Panc1 (cell line): Measurements from ENCODE around the gene FAF1.

Experiments used
- POLR2AphosphoS5 ChIP-seq: IDR thresholded peaks from 2 replicates; pipeline ENCODE4 v1.6.1; 2012; ENCODE audit warnings: mild to moderate bottlenecking, low read depth, low read length, moderate library complexity
- SIN3A ChIP-seq: IDR thresholded peaks from 2 replicates; pipeline ENCODE4 v1.6.1; 2012; ENCODE audit warnings: low read depth, mild to moderate bottlenecking, low read length, moderate library complexity, borderline replicate concordance; ENCODE audit not compliant: insufficient read depth
- TF ChIP-seq, protein P1 (sequence below), 2 experiments: IDR thresholded peaks; 2 replicates each; pipeline ENCODE4 v1.6.1; 2011 to 2012; ENCODE audit warnings: low read depth in 2 of 2, control low read depth in 1 of 2, low read length in 1 of 2, mild to moderate bottlenecking in 1 of 2, moderate library complexity in 1 of 2; ENCODE audit not compliant: insufficient read depth in 1 of 2
- TF ChIP-seq, protein P2 (sequence below): fragments of 450-650 bp; IDR thresholded peaks from 2 replicates; pipeline ENCODE4 v1.5.1; 2017; ENCODE audit warnings: mild to moderate bottlenecking

DNA sequence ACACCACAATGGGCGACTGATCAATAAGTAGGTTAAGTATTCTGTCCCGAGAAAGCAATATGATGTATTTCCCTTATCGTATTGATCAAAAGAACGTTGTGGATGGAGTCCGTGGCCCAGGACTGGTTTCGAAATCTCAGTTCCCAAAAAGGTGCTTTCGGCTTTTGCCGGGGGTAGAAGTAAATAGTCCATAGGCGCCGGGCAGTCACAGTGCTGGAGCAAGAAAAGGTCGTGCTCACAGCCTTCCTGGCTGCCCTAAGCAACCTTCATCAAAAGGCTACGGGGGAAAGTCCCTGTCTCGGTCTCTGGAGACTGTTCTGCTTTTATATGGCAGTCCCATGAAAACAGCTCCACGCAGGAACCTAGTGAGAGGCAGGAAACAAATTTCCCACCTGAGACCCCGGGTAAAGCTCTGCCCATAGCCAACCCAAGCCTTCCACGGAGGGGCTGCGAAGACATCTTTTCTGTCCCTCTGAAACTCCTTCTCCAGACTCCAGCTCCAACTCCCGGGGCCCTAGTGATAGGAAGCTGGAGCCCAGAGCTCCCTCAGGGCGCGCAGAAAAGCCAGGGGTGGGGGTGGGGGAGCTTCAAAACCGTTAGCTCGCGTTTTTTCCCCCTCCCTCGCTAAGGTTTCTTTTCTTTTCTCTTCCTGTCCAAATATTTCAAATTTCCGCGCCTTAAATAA lies 17.0 kb upstream of the FAF1 start:
- TF ChIP-seq, protein P1, sequence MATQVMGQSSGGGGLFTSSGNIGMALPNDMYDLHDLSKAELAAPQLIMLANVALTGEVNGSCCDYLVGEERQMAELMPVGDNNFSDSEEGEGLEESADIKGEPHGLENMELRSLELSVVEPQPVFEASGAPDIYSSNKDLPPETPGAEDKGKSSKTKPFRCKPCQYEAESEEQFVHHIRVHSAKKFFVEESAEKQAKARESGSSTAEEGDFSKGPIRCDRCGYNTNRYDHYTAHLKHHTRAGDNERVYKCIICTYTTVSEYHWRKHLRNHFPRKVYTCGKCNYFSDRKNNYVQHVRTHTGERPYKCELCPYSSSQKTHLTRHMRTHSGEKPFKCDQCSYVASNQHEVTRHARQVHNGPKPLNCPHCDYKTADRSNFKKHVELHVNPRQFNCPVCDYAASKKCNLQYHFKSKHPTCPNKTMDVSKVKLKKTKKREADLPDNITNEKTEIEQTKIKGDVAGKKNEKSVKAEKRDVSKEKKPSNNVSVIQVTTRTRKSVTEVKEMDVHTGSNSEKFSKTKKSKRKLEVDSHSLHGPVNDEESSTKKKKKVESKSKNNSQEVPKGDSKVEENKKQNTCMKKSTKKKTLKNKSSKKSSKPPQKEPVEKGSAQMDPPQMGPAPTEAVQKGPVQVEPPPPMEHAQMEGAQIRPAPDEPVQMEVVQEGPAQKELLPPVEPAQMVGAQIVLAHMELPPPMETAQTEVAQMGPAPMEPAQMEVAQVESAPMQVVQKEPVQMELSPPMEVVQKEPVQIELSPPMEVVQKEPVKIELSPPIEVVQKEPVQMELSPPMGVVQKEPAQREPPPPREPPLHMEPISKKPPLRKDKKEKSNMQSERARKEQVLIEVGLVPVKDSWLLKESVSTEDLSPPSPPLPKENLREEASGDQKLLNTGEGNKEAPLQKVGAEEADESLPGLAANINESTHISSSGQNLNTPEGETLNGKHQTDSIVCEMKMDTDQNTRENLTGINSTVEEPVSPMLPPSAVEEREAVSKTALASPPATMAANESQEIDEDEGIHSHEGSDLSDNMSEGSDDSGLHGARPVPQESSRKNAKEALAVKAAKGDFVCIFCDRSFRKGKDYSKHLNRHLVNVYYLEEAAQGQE (IDR thresholded peaks at IDR 0.05; ENCODE audit: insufficient read depth in 1 of 2, low read depth in 2 of 2, low read length in 1 of 2): no peak; a peak in 1 of 4 replicates
- TF ChIP-seq, protein P2, sequence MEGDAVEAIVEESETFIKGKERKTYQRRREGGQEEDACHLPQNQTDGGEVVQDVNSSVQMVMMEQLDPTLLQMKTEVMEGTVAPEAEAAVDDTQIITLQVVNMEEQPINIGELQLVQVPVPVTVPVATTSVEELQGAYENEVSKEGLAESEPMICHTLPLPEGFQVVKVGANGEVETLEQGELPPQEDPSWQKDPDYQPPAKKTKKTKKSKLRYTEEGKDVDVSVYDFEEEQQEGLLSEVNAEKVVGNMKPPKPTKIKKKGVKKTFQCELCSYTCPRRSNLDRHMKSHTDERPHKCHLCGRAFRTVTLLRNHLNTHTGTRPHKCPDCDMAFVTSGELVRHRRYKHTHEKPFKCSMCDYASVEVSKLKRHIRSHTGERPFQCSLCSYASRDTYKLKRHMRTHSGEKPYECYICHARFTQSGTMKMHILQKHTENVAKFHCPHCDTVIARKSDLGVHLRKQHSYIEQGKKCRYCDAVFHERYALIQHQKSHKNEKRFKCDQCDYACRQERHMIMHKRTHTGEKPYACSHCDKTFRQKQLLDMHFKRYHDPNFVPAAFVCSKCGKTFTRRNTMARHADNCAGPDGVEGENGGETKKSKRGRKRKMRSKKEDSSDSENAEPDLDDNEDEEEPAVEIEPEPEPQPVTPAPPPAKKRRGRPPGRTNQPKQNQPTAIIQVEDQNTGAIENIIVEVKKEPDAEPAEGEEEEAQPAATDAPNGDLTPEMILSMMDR: no peak
- TF ChIP-seq POLR2AphosphoS5 (peak; percentile 47; the same call in 1 of the 2 replicates), SIN3A (no peak)
